Hair follicle dermal papilla cell (primary cell): ENCODE measurements around the gene CHD1. TPM values are rescaled to one million over a fixed set of nuclear protein-coding genes. Genes with fewer than 3 reads are reported as not detected.

Source experiments
- small RNA-seq: library from RNA; depleted of rRNA; stranded (forward); fragments of <200 nt; gene quantifications from one replicate; pipeline ENCODE3, GENCODE V24; 2012
- total RNA-seq: library from RNA; depleted of rRNA; stranded (reverse); fragments of >200 nt; gene quantifications from 2 replicates; pipeline ENCODE4 v1.2.3, GENCODE V29; 2012

Gene CHD1
- 39.3 and 44.5 TPM in 2 replicates for total RNA-seq

DNA sequence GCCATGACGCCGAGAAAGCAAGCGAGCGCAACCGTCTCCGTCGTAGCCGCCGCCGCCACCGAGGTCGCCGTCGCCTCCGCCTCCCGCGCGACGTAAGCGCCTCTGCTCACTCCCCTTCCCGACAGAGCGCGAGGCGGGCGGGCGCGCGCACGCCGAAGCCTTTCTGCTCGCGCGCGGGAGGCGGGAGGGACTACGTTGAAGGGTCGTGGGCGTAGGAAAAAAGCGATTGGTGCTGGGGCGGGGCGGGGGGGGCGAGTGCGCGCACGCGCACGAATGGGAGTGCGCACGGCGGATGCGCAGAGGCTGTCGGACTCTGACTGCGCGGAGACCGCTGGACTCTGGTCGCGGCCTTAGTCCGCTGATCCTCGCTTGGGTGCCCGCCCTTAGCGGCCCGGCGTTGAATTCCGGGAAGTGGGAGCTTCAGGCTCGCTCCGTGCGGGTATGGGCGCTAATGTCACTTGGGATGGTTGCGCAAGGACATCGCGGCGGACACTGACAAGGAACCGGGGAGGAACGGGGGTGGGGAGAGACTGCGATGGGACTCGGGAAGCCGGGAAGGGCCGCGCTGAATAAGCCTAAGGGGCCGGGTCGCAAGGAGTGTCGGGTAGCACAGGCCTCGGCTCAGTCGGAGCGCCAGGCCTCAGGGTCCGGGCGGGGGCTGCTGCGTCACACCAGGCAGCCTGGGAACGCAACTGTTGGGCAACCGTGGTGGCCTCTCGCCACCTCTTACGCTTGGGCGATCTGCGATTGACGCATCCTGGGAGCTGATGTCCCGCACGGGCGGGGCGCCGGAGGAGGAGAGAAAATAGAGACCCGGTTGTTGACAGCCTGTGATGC is at the start of gene CHD1:
Gene CHD1, minus strand, starts transcription at position 135 of the 837 bp plus-strand sequence. CDS start 2,621 bp downstream, outside the sequence.

Small RNA genes within 50 kb of the gene (small RNA-seq; reads per million reads assigned to genes)
- not detected for gene RF00019
- gene RNU6-402P: not detected

Other genes starting within 250 kb of the CHD1 start
- gene RGMB, start 155.3 kb downstream of the CHD1 start, total RNA-seq: 322 and 379 TPM in 2 replicates